HG02763 (cell line): ENCODE data around the gene IFNA1.
"Not testable (repeated sequence)": the region's sequence is repeated elsewhere in the genome, so short reads cannot be mapped to it uniquely, and the experiment has no call there.

ENCODE experiments used
- ATAC-seq: cut with Tn5 transposase; IDR thresholded peaks from one replicate; pipeline ENCODE4 v1.9.1; 2021; ENCODE audit warnings: mild to moderate bottlenecking, moderate library complexity; ENCODE audit not compliant: unreplicated experiment

IFNA1 gene

GRCh38 chr9:21440139-21440538 is at the start of gene IFNA1:
TSS of gene IFNA1 (plus strand) at chr9:21440439. CDS start at chr9:21440508, 69 bp downstream.
- no peak for ATAC-seq

- ATAC-seq: peak; percentile 77
Observed at GRCh38 chr9:21392270-21392669, 48.0 kb upstream of the IFNA1 start.

- ATAC-seq: peak; percentile 65
Observed at GRCh38 chr9:21395778-21396717, 44.2 kb upstream of the IFNA1 start.

DNA sequence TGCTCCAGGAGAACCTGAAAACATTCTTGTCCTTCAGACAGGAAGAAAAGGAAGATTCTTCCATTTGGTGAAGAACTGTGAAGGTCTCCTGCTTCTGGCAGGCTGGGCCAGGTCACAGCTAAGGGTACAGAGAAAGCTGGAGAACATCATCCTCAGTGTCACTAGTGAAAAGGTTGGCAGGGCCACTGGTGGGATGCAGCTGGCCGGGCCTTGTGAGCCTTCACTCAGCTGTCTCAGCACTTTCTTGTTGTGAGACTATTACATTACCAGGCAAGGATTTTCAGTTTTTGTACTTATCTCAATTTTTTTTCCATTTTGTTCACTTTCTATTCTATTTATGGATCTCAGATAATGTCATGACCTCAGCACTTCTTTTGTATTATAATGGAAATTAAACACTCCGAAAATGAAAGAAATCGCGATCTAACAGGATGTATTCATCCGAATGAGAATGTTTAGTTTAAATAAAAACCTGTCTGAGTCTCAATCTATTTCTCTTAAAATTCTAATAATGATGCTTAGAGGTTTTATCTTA is 41.2 kb upstream of the IFNA1 start:
- ATAC-seq: no peak

GRCh38 chr9:21399956-21400355 is 40.3 kb upstream of the IFNA1 start:
- ATAC-seq: no peak

- ATAC-seq: no peak
Observed at GRCh38 chr9:21402386-21403251, 37.6 kb upstream of the IFNA1 start.

DNA sequence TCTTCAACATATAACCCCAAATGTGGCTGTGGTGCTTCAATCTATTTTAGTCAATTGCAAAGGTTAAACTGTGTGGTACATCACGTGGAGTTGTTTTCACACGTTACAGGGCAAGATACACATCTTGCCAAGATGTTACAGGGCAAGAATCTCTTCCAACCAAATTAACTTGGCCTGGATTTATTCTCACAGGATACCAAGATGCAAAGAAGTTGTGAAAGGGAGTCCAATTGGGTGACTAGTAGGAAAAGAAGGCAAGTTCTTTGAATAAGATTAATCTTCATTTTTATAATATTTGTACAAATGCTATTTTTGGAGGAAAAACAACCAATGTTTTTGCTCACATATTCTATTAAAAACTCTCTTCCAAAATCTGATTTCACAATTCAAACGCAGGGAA is 36.1 kb upstream of the IFNA1 start:
- ATAC-seq: no peak

GRCh38 chr9:21408817-21409216 is 31.4 kb upstream of the IFNA1 start, which contains the start of gene IFNA8:
TSS of gene IFNA8 (plus strand) at chr9:21409117. CDS start at chr9:21409177, 60 bp downstream.
- no peak for ATAC-seq

- ATAC-seq: no peak
Observed at GRCh38 chr9:21412107-21412506, 28.1 kb upstream of the IFNA1 start.

GRCh38 chr9:21413151-21413550 is 27.1 kb upstream of the IFNA1 start:
- no peak for ATAC-seq

- ATAC-seq: peak; percentile 51
Observed at GRCh38 chr9:21413624-21414023, 26.6 kb upstream of the IFNA1 start.

- no peak for ATAC-seq
Observed at GRCh38 chr9:21414220-21414940, 25.9 kb upstream of the IFNA1 start.

GRCh38 chr9:21415493-21416267 is 24.6 kb upstream of the IFNA1 start:
- ATAC-seq: no peak

DNA sequence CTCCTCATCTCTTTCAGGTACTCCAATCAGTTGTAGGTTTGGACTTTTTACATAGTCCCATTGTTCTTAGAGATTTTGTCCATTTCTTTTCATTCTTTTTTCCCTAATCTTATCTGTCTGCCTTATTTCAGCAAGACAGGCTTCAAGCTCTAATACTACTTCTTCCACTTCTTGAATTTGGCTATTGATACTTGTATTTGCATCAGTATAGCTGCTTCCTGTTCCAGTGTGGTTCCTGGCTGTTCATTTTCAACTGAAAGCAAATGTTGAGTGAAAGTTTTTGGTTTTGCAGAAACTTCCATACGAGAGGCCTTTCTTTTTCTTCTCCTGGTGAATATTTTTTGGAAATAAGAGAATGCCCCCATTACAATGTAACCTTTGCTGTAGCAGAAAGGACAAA is 12.0 kb upstream of the IFNA1 start:
- ATAC-seq: no peak

DNA sequence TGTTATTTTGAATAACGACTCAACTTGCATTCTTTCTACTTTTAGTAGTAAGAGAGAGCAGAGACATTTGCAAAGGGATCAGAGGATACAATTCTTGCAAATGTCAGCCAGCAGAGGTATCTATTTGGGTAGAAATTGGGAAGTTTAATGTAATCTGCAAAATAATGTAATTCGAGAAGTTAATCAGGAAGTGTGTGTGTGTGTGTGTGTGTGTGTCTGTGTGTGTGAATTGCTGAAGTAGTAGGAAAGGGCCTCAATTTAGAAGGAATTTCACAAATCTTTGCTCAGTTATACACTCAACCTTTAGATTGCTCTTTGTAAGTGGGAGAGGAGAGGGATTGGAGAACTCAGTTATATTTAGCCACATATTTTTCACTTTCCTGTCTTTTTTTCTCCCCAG is 11.0 kb upstream of the IFNA1 start:
- ATAC-seq: no peak

DNA sequence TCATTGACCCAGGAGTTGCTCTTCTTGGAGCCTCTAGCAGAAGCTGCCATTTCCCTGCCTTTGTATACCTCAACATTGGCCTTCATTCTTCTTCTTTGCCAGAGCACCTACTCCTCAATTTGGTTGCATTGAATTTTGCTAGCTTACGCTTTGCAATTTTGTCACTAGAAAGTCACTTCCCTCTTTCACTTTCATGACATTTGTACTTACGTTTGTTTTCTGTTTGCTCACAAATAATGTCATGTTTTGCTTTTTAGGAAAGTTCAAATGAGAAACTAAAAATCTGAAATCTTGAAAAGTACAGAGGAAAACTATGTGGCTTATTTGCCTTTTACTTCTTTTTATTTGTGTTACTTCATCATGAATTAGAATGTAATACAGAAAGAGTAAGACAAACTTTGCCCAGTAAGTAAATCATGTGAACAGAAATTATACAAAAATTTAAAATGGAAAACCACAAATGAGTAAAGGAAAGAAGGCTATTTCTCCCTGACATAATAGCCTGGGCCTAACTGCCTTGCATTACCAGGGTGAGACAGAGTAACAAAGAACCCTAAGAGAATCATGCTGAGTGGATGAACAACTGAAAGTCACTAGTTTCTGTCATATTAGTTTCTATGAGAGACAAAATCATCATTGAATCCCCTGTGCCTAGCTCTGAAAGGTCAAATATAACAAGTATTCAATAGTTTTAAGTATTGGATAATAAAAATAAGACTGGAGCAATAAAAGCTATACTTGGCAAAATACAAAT is 7.4 kb upstream of the IFNA1 start:
- ATAC-seq: no peak

DNA sequence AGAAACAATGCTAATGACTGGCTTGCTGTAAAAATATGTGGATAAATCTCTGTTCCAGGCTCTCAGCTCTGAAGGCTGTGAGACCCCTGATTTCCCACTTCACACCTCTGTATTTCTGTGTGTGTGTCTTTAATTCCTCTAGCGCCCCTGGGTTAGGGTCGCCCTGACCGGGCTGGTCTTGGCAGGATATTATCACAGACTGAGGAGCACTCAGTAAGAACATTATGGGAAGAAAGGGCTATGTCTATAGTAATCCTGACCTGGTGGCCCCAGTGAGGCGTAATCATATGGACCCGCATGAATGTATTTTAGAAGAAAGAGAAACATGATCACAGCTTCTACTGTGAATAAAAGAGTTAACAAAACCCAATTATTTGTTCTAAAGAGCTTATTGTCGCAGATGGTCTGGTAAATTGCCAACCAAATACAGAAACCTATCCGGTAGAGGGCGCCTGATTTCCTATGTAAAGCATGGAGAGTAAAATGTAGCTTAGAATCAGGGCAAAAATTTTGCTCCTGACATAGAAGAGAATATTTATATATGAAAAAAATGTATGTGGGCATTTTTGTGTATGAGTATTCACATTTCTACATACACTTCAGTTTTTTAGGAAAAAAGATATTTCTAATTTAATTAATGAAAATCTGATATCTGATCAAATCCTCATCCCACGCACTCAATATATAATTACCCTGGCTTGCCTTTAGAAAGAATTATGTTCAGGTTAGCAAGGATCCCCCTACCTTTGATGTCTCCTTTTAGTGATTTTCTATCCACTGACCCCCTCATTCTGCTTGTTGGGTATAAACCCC is 5.8 kb upstream of the IFNA1 start:
- ATAC-seq: no peak

DNA sequence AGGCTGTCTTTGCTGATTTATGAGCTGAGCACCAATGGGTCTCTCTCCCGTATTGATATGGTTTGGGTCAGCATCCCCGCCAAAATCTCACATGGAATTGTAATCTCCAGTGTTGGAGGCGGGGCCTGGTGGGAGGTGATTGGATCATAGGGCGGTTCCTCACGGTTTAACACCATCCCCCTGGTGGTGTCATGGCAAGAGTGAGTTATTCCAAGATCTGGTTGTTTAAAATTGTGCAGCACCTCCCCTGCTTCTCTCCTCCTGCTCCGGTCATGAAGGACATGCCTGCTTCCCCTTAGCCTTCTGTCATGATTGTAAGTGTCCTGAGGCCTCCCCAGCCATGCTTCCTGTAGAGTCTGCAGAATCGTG is 5.2 kb upstream of the IFNA1 start:
- not testable (repeated sequence) for ATAC-seq
